ENCODE results near the gene COX14.
"Not testable (repeated sequence)": the region's sequence is repeated elsewhere in the genome, so short reads cannot be mapped to it uniquely, and the experiment has no call there.

COX14 gene

DNA sequence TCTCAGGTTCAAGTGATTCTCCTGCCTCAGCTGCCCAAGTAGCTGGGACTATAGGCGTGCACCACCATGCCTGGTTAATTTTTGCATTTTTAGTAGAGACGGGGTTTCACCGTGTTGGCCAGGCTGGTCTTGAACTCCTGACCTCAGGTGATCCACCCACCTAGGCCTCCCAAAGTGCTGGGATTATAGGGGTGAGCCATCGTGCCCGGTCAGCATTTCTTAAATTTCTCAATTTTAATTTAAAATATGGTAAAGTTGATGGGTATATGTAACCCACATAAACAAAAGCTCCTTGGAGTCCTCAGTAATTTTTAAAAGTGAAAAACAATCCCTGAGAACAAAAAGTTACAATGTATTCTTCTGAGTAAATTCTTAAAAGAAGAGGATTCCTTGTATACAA lies 42.9 kb downstream of the COX14 start:
- DNase-seq (ENCODE audit: low spot score), result not testable (repeated sequence)

GRCh38 chr12:50156641-50157040 lies 44.6 kb downstream of the COX14 start:
- DNase-seq (ENCODE audit: low spot score), result no peak

- DNase-seq (ENCODE audit: low spot score), result no peak
Measured at GRCh38 chr12:50157259-50157658, 45.2 kb downstream of the COX14 start.

DNA sequence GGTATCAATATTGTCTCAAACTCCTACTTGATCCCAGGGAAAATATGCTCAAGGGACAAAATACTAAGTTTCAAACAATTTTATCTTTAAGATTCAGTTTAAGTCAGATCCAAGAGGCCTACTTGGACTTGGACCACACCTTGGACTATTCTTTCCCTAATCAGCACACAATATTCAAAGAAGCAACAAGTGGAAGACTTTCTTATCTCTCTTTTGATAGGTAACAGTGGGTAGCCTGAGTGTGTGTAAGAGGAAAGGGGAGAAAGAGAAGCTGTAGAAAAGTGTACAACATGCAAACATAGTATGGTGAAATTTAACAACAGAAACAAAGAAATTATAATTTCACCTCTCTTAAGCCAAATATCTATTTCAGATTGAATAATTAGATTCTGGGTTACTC lies 48.6 kb downstream of the COX14 start:
- DNase-seq (ENCODE audit: low spot score), result no peak

DNA sequence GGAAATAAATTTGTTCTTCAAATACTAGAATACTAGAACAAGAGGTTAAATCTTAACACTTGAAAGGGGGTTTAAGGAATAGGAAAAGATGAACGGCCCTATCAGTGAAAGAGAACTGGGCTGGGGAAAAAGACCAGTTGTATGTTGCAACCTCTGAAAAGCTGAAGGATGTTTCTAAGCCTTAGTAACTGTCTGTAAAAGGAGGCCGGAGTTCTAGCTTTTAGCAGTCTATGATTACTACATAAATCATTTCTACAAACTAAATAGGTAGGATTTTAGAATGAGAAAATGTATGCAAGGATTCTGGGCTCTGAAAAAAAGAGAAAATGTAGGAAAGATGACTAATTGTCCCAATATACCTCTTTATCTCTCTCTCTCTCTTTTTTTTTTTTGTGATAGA lies 50.2 kb downstream of the COX14 start:
- DNase-seq (ENCODE audit: low spot score), result no peak

DNA sequence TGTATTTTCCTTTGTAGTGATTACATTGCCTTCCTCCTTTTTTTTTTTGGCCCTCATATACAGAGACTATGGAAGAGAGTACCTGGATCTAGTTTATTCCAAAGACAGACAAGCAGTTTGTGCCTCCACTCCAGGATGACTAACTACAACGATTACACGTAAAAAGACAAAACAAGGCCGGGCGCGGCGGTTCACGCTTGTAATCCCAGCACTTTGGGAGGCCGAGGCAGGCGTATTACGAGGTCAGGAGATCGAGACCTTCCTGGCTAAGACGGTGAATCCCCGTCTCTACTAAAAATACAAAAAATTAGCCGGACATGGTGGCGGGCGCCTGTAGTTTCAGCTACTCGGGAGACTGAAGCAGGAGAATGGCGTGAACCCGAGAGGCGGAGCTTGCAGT lies 52.9 kb downstream of the COX14 start:
- DNase-seq (ENCODE audit: low spot score), result no peak

- DNase-seq (ENCODE audit: low spot score), result no peak
Measured at GRCh38 chr12:50166799-50167048, 54.7 kb downstream of the COX14 start.

- peak; percentile 97 for DNase-seq (ENCODE audit: low spot score)
Measured at GRCh38 chr12:50167049-50167828, 55.2 kb downstream of the COX14 start, which contains the start of gene CERS5. Gene CERS5, minus strand, starts transcription at chr12:50167369. Its CDS starts 72 bp downstream, at chr12:50167297.

Measured in CD4-positive, alpha-beta T cell treated with Interleukin-15 for 4 hours (primary cell).